T-helper 1 cell treated with Interleukin-12 subunit alpha and Interleukin-12 subunit beta and Interleukin-4 antibody, amounts not matched to agents 30 μg/mL and 1 μg/mL, for 36 hours (primary cell): Measurements from ENCODE around the gene PTPRCAP.

Experiments
- H3K27ac Mint-ChIP-seq: one replicate; pipeline ENCODE4 v1.8.0; 2021; ENCODE audit warnings: mild to moderate bottlenecking, mixed read lengths
- H3K27me3 Mint-ChIP-seq: one replicate; pipeline ENCODE4 v1.8.0; 2021; ENCODE audit warnings: low read depth, mixed read lengths
- H3K36me3 Mint-ChIP-seq: one replicate; pipeline ENCODE4 v1.8.0; 2021; ENCODE audit warnings: low read depth, mixed read lengths
- H3K4me1 Mint-ChIP-seq: one replicate; pipeline ENCODE4 v1.8.0; 2021; ENCODE audit warnings: low read depth, mixed read lengths
- H3K4me3 Mint-ChIP-seq: one replicate; pipeline ENCODE4 v1.8.0; 2021; ENCODE audit warnings: mild to moderate bottlenecking, moderate library complexity, mixed read lengths
- H3K9me3 Mint-ChIP-seq: one replicate; pipeline ENCODE4 v1.8.0; 2021; ENCODE audit warnings: mixed read lengths

Gene PTPRCAP

DNA sequence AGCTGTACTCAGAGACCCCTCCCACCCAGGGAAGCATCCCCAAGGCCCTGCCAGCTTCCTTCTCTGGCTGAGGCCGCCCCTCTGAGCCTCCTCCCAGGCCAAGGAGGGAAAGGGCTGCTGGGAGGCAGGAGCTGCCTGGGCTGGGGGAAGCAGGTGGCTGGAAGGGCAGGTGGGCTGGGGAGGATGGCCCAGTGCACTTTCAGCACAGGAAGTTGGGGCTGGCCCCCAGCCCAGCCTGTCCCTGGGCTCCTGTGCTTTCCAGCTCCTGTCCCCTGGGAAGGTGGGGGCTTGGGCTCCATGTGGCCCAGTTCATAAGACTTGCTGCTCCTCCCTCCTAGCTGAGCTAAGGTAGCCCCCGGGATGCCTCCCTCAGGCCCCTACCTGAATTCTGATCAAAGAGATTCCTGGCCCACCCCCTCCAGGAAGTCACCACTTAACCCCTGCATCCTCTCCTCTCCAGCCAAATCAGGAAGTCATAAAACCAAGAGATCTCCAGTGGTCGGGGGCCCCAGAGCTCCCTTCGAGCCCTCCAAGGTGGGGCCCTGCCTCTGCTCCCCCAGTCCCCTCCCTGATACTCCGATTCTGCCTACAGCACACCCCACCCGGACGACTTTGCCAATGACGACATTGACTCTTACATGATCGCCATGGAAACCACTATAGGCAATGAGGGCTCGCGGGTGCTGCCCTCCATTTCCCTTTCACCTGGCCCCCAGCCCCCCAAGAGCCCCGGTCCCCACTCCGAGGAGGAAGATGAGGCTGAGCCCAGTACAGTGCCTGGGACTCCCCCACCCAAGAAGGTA, 40.7 kb downstream of the PTPRCAP start:
- H3K27ac Mint-ChIP-seq, result peak overlapping the region; percentile 85
- H3K36me3 Mint-ChIP-seq, result peaks cover 41% of the 10 kb centered on the region
- no peaks in the 10 kb centered on the region for H3K9me3 Mint-ChIP-seq
- H3K4me1 Mint-ChIP-seq, result peaks cover 32% of the 10 kb centered on the region
- peak overlapping the region; percentile 63 for H3K4me3 Mint-ChIP-seq
- no peaks in the 10 kb centered on the region for H3K27me3 Mint-ChIP-seq

GRCh38 chr11:67396259-67396581, 41.3 kb downstream of the PTPRCAP start:
- H3K27ac Mint-ChIP-seq, result peak overlapping the region; percentile 14
- no peaks in the 10 kb centered on the region for H3K27me3 Mint-ChIP-seq
- H3K4me1 Mint-ChIP-seq, result peaks cover 34% of the 10 kb centered on the region
- H3K9me3 Mint-ChIP-seq, result no peaks in the 10 kb centered on the region
- H3K36me3 Mint-ChIP-seq, result peaks cover 42% of the 10 kb centered on the region
- H3K4me3 Mint-ChIP-seq, result no peak overlapping the region

GRCh38 chr11:67395555-67396258, 41.8 kb downstream of the PTPRCAP start:
- Mint-ChIP-seq H3K36me3 (peaks cover 44% of the 10 kb centered on the region), H3K27ac (no peak overlapping the region), H3K27me3 (no peaks in the 10 kb centered on the region), H3K9me3 (no peaks in the 10 kb centered on the region), H3K4me3 (no peak overlapping the region), H3K4me1 (peaks cover 38% of the 10 kb centered on the region)

DNA sequence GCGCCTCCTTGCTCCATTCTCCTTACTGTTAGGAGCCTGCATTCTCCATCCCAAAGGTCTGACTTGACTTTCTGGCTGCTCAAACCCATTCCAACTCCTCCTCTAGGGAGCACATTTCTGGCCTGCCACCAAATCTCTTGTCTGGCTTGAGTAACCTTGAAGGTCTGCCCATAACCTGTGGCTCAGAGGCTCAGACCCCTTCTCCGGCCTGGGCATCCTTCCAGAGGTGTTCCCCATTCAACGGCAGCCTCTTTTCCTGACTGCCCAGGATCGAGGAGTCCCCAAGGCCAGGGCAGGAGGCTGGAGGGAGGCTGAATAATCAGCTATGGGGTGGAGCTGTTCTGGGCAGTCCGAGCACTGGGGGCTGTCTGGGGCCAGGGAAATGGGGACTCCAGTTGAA, 43.5 kb downstream of the PTPRCAP start:
- Mint-ChIP-seq H3K27ac (peak overlapping the region; percentile 1), H3K9me3 (no peaks in the 10 kb centered on the region), H3K4me3 (peak overlapping the region; percentile 43), H3K27me3 (no peaks in the 10 kb centered on the region), H3K36me3 (peaks cover 32% of the 10 kb centered on the region), H3K4me1 (peaks cover 38% of the 10 kb centered on the region)

DNA sequence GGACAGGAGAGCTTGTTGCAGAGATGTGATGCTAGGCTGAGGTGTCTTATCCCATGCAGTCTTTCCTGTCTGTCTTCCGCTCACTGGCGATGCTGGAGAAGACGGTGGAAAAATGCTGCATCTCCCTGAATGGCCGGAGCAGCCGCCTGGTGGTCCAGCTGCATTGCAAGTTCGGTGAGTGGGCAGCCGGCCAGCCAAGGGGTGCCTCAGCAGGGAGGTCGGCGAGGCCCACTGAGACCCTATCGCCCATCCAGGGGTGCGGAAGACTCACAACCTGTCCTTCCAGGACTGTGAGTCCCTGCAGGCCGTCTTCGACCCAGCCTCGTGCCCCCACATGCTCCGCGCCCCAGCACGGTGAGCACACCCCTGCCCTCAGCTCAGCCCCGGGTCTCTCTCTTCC, 44.0 kb downstream of the PTPRCAP start:
- Mint-ChIP-seq H3K9me3 (no peaks in the 10 kb centered on the region), H3K27me3 (no peaks in the 10 kb centered on the region), H3K4me1 (peaks cover 39% of the 10 kb centered on the region), H3K4me3 (peak overlapping the region; percentile 44), H3K27ac (no peak overlapping the region), H3K36me3 (peaks cover 30% of the 10 kb centered on the region)

GRCh38 chr11:67392183-67392715, 45.2 kb downstream of the PTPRCAP start:
- H3K4me1 Mint-ChIP-seq, result peaks cover 35% of the 10 kb centered on the region
- H3K27me3 Mint-ChIP-seq, result peaks cover 4% of the 10 kb centered on the region
- peak overlapping the region; percentile 91 for H3K4me3 Mint-ChIP-seq
- no peaks in the 10 kb centered on the region for H3K9me3 Mint-ChIP-seq
- H3K36me3 Mint-ChIP-seq, result peaks cover 22% of the 10 kb centered on the region
- H3K27ac Mint-ChIP-seq, result peak overlapping the region; percentile 84

- Mint-ChIP-seq H3K36me3 (peaks cover 18% of the 10 kb centered on the region), H3K4me3 (peak within 1 kb of the TSS; percentile 91), H3K27me3 (peaks cover 4% of the 10 kb centered on the region), H3K4me1 (peaks cover 30% of the 10 kb centered on the region), H3K9me3 (no peaks in the 10 kb centered on the region), H3K27ac (peak within 1 kb of the TSS; percentile 84)
Observed at GRCh38 chr11:67391304-67392182, 45.9 kb downstream of the PTPRCAP start, which contains the start of gene RAD9A. Gene RAD9A (plus strand): TSS chr11:67391986. CDS start chr11:67392045, 59 bp downstream.

DNA sequence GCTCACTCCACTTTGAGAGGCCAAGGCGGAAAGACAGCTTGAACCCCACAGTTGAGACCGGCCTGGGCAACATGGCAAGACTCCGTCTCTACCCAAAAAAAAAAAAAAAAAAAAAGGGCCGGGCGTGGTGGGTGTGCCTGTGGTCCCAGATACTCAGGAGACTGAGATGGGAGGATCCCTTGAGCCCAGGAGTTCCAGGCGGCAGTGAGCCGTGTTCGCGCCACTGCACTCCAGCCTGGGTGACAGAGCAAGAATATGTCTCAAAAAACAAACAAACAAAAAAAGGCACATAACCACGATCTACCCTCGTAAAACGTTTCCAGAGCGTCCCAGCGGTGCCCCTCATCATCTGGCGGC, 46.6 kb downstream of the PTPRCAP start:
- Mint-ChIP-seq H3K27ac (peak overlapping the region; percentile 45), H3K27me3 (peaks cover 7% of the 10 kb centered on the region), H3K4me3 (peak overlapping the region; percentile 91), H3K4me1 (peaks cover 27% of the 10 kb centered on the region), H3K36me3 (peaks cover 14% of the 10 kb centered on the region), H3K9me3 (no peaks in the 10 kb centered on the region)

- H3K4me1 Mint-ChIP-seq, result peaks cover 27% of the 10 kb centered on the region
- peak overlapping the region; percentile 75 for H3K4me3 Mint-ChIP-seq
- H3K9me3 Mint-ChIP-seq, result no peaks in the 10 kb centered on the region
- H3K36me3 Mint-ChIP-seq, result peaks cover 10% of the 10 kb centered on the region
- peak overlapping the region; percentile 46 for H3K27ac Mint-ChIP-seq
- peaks cover 15% of the 10 kb centered on the region for H3K27me3 Mint-ChIP-seq
Observed at GRCh38 chr11:67389477-67389876, 48.0 kb downstream of the PTPRCAP start.

DNA sequence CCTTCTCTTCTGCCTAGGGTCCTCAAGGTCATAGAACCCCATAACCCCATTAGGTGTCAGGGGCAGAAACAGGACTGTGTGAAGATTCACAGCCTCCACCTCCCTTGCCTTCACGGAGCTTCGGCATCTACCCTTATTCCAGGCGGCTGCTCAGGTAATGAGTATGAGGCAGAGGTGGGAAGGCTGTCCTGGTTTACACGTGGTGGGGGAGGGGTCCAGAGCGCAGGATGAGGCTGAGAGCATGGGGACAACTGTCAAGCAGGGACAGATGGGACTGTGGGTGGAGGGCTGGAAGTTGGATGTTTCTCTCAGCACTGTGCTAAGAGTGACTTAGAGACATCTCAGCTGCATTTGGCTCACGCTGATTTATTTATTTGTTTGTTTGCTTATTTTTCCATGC, 50.0 kb downstream of the PTPRCAP start:
- no peak overlapping the region for H3K27ac Mint-ChIP-seq
- H3K4me1 Mint-ChIP-seq, result peaks cover 19% of the 10 kb centered on the region
- peaks cover 17% of the 10 kb centered on the region for H3K27me3 Mint-ChIP-seq
- H3K36me3 Mint-ChIP-seq, result peaks cover 5% of the 10 kb centered on the region
- H3K4me3 Mint-ChIP-seq, result no peak overlapping the region
- H3K9me3 Mint-ChIP-seq, result no peaks in the 10 kb centered on the region

GRCh38 chr11:67387069-67387468, 50.4 kb downstream of the PTPRCAP start:
- Mint-ChIP-seq H3K27me3 (peaks cover 20% of the 10 kb centered on the region), H3K27ac (no peak overlapping the region)

More at GRCh38 chr11:67387069-67387468, 50.4 kb downstream of the PTPRCAP start:
- H3K36me3 Mint-ChIP-seq, result peaks cover 3% of the 10 kb centered on the region
- H3K4me1 Mint-ChIP-seq, result peaks cover 20% of the 10 kb centered on the region
- no peaks in the 10 kb centered on the region for H3K9me3 Mint-ChIP-seq
- H3K4me3 Mint-ChIP-seq, result no peak overlapping the region
